Posterior cingulate gyrus (tissue), 11 donors: ENCODE measurements around the gene AMOT.

Experiments used
- DNase-seq, 10 donors: peaks; one replicate each; pipeline versions ENCODE4 v3.0.0 to v3.0.0-alpha.2; 2020 to 2021; ENCODE audit warnings: mixed read lengths in 3 of 10
- intact Hi-C: fragments of 100-400 bp; cut with DNase I; formaldehyde crosslinking; loops from one replicate; pipeline ENCODE4 v1.15.1; 2023

AMOT gene

DNA sequence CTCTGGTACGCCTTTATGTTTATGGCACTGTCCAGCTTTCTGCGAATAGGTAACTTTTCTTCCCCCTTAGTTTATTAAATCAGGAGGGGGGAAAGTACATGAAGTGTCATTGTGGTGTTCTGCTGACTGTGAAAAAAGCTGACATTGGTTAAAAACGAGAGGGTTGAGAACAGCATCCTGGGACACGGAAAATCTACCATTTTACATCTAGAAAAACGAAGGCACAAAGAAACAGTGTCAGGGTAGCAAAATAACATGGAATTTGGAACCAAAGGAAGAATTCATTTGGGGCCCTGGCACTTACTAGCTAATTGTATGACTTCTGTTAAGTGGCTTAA is 1.2 kb upstream of the AMOT start:
- intact Hi-C loops = no loop called here
- DNase-seq = no peak

- intact Hi-C loops = no loop called here
- peak; percentile 74 to 98 (median 82) for DNase-seq
Observed at GRCh38 chrX:112841114-112841819, 636 bp upstream of the AMOT start.

DNA sequence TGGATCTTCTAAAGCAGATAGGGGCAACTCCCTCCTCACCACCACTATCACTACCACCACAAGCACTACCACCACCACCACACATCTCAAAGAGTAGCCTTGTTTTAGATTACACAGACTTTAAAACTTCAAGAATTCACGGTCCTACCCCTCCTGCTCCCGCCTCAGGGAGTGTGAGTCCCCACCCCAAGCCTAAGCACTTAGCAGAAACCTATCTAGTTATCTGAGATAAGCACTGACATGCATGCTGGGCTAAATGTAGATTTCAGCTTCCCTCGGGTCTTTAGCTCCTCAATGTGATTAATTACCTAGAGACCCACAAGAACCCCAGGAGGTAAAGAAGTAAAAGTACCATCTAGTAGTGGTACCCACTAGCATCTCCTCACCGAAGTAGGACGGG is 775 bp downstream of the AMOT start:
- DNase-seq = no peak
- intact Hi-C loops = no loop called here

- intact Hi-C loops = no loop called here
- no peak for DNase-seq
Observed at GRCh38 chrX:112837531-112837930, 3.1 kb downstream of the AMOT start.

GRCh38 chrX:112835019-112835418 is 5.6 kb downstream of the AMOT start:
- no peak for DNase-seq
- intact Hi-C loops = no loop called here

- intact Hi-C loops = no loop called here
- no peak for DNase-seq
Observed at GRCh38 chrX:112834031-112834845, 6.4 kb downstream of the AMOT start.

DNA sequence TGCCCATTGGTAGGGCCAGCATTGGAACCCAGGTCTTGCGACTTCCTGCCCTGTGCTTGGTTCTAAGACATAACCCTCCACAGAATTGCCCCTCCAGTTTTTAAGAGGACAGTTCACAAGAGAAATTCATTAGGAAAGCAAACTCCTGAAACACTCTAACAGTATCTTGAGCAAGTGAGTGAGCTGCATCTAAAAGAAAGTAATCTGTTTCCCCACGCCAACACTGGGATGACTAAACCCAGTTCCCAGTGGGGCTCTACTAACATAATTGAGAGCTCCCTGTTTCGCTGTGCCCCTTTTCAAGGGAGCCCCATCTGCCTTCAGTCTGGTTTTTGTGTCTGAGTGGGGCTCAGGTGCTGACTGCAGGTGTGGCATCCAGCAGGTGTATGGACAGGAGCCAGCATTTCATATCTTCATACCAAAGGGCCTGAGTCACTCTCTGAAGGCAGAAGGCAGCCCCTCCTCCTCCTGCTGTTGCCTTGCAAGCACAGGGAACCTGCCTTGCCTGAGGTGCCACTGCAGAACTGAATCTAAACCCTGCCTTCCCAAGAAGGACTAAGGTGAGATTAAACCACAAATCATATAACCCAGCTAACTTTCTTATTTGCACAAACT is 8.0 kb downstream of the AMOT start:
- DNase-seq = peak in 2 of 10 donors; percentile 58 to 80
- intact Hi-C loops = no loop called here

DNA sequence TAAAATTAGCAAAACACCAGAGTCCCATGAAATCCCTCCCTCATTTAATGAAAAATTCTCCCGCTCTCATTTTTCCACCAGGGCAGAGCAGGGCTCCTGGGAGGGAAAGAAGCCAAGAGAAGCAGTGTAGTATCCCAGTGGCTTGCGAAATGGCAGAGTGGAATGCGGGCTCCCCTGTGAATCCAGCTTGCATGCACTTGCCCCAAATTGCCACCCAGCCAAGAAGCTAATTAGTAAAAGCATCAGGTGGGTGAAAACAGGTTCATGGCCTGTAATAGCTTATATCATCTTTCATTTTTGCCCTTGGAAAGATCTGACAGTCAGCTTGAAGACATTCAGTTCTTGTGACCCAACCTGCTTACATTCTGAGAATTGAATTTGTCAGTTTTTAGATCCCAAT is 10.1 kb downstream of the AMOT start:
- intact Hi-C loops = no loop called here
- DNase-seq = no peak

GRCh38 chrX:112827292-112827903 is 13.2 kb downstream of the AMOT start:
- DNase-seq = no peak
- intact Hi-C loops = no loop called here

GRCh38 chrX:112826023-112826422 is 14.6 kb downstream of the AMOT start:
- intact Hi-C loops = no loop called here
- no peak for DNase-seq

- DNase-seq = no peak
- intact Hi-C loops = no loop called here
Observed at GRCh38 chrX:112822892-112823291, 17.7 kb downstream of the AMOT start.

DNA sequence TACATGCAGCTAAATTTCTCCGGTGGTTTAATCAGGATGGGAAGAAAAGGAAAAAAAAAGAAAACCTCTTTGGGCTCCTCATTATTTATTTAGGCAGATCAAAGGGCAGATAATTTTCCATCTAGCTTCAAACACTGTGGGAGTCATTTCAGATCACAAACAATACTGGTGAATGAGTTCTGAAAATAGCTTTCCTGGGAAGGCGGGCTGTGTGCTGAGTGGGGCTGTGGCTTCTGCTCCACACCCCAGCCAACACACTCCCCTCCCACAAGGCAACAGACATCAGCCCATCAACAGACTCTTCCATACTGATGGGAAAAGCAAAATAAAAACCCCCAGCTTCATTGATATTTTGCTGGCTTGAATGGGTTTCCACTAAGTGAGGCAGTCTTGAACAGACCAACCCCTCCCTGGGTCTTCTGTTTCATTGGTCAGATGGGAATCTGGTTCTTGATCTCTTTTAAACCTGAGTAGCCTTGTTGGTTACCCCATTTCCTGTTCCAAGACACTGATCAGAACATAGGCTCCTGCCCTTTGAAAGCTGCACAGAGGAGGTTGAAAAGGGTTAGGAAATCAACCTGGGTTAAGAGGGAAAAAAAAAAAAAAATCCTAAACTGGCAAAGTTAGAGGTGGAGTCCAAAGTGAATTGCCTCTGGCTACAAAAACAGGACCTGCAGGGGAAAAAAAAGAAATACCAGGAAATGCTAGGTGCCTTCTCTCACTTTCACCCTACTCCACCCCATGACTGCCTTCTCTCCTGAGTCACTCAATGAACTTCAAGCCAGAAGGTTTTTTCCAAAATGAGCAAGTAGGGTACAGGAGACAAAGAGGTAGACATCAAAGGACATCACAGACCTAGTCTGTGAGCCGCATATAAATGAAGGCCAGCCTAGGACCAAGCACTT is 20.0 kb downstream of the AMOT start:
- DNase-seq = no peak
- intact Hi-C loops = no loop called here

GRCh38 chrX:112819813-112820212 is 20.8 kb downstream of the AMOT start:
- no peak for DNase-seq
- intact Hi-C loops = no loop called here

- DNase-seq = no peak
- intact Hi-C loops = no loop called here
Observed at GRCh38 chrX:112819008-112819640, 21.5 kb downstream of the AMOT start.

GRCh38 chrX:112818114-112819007 is 22.3 kb downstream of the AMOT start:
- peak in 2 of 10 donors; percentile 38 to 62 for DNase-seq
- intact Hi-C loops = no loop called here

GRCh38 chrX:112816908-112817307 is 23.7 kb downstream of the AMOT start:
- DNase-seq = no peak
- intact Hi-C loops = no loop called here

GRCh38 chrX:112814496-112814895 is 26.1 kb downstream of the AMOT start:
- intact Hi-C loops = no loop called here
- no peak for DNase-seq

DNA sequence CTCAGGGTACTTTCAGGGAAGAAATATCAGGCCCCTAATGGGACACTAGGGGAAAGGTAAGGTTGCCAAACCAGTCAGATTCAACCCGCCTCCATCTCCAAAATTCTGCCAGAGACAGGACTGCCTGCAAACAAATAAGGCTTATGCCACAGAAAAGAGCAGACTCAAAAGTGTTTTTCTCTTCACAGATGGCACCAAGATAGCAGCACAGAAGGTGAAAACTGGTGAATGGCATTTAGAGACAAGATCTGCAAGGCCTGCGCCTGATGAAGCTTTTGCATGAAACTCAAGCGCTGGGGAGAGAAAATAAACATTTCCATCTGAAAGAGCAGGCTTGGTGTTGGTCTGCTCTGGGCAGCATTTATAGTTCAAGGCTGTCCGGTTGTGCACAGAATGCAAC is 27.9 kb downstream of the AMOT start:
- DNase-seq = no peak
- intact Hi-C loops = no loop called here

DNA sequence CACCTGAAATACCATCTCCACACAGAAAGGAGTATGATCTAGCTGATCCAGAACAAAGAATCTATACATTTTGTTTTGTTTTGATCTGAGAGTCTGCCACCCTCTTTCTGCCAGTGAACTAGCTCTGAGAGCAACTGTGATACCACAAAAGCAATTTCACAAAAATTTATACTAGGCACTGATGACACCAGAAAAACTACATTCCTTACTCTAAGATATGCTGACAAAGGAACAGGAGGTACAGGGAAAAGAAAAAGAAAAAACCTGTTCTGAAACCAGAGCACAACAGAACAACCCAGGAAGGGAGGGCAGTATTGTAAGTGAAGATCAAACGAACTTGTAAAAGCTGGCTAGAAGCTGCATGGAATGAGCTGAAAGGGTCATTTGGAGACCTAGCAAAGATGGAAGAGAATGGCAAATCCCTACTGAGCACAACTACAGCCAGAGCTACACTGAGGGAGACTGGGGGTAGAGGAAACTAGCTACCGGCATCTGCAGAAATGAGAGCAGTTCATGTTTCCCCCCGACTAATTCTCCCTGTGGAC is 31.9 kb downstream of the AMOT start:
- DNase-seq = no peak
- intact Hi-C loops = no loop called here
